Dedifferentiated amniotic fluid mesenchymal stem cell (primary cell): ENCODE measurements around the gene COL26A1.
A peak's percentile ranks its signal among the peaks of the same experiment; 100 is the strongest.
"Not testable (repeated sequence)": the region's sequence is repeated elsewhere in the genome, so short reads cannot be mapped to it uniquely, and the experiment has no call there.

Source experiments
- DNase-seq: peaks from one replicate; pipeline ENCODE4 v3.0.0-alpha.2; 2016; ENCODE audit errors: extremely low spot score

The COL26A1 gene

GRCh38 chr7:101402081-101402779, 39.6 kb downstream of the COL26A1 start:
- DNase-seq, result peak; percentile 58

- DNase-seq, result no peak
These were observed 40.2 kb downstream of the COL26A1 start for GRCh38 chr7:101402835-101403234.

- DNase-seq, result no peak
These were observed 42.9 kb downstream of the COL26A1 start for GRCh38 chr7:101405474-101406067.

- DNase-seq, result no peak
These were observed 48.2 kb downstream of the COL26A1 start for GRCh38 chr7:101410743-101411507.

GRCh38 chr7:101411508-101411874, 48.8 kb downstream of the COL26A1 start:
- no peak for DNase-seq

- DNase-seq, result no peak
These were observed 50.3 kb downstream of the COL26A1 start for GRCh38 chr7:101412976-101413375.

GRCh38 chr7:101418694-101419093, 56.0 kb downstream of the COL26A1 start:
- DNase-seq, result no peak

GRCh38 chr7:101419831-101420230, 57.2 kb downstream of the COL26A1 start:
- no peak for DNase-seq

GRCh38 chr7:101420436-101420835, 57.8 kb downstream of the COL26A1 start:
- DNase-seq, result no peak

- no peak for DNase-seq
These were observed 59.9 kb downstream of the COL26A1 start for GRCh38 chr7:101422356-101423195.

GRCh38 chr7:101426303-101427011, 63.8 kb downstream of the COL26A1 start:
- DNase-seq, result no peak

GRCh38 chr7:101428093-101428866, 65.6 kb downstream of the COL26A1 start:
- DNase-seq, result no peak

GRCh38 chr7:101432316-101432715, 69.6 kb downstream of the COL26A1 start:
- no peak for DNase-seq

GRCh38 chr7:101433688-101434087, 71.0 kb downstream of the COL26A1 start:
- no peak for DNase-seq

GRCh38 chr7:101434155-101434554, 71.5 kb downstream of the COL26A1 start:
- not testable (repeated sequence) for DNase-seq

- DNase-seq, result no peak
These were observed 73.0 kb downstream of the COL26A1 start for GRCh38 chr7:101435461-101436220.

GRCh38 chr7:101436221-101436735, 73.6 kb downstream of the COL26A1 start:
- DNase-seq, result no peak

- no peak for DNase-seq
These were observed 74.3 kb downstream of the COL26A1 start for GRCh38 chr7:101436857-101437576.

GRCh38 chr7:101441890-101442289, 79.2 kb downstream of the COL26A1 start:
- DNase-seq, result no peak
